KOPT-K1 (cell line): ENCODE results near the gene ZKSCAN3.
"Not testable (repeated sequence)": the region's sequence is repeated elsewhere in the genome, so short reads cannot be mapped to it uniquely, and the experiment has no call there.

Experiments used
- H3K27ac ChIP-seq: fragments of 200-600 bp; sonication (generic); 2 replicates; pipeline ENCODE4 v1.5.1; 2016; ENCODE audit warnings: antibody characterized with exemption, mild to moderate bottlenecking, low read depth, low read length; ENCODE audit not compliant: poor library complexity, severe bottlenecking
- H3K36me3 ChIP-seq: fragments of 200-600 bp; sonication (generic); 2 replicates; pipeline ENCODE4 v1.5.1; 2017; ENCODE audit warnings: antibody characterized with exemption, mild to moderate bottlenecking, low read length, moderate library complexity; ENCODE audit not compliant: insufficient read depth
- H3K9me3 ChIP-seq: fragments of 200-600 bp; sonication (generic); 2 replicates; pipeline ENCODE4 v1.5.1; 2017; ENCODE audit warnings: antibody characterized with exemption, low read length, mild to moderate bottlenecking; ENCODE audit not compliant: insufficient read depth, poor library complexity, severe bottlenecking

The ZKSCAN3 gene

DNA sequence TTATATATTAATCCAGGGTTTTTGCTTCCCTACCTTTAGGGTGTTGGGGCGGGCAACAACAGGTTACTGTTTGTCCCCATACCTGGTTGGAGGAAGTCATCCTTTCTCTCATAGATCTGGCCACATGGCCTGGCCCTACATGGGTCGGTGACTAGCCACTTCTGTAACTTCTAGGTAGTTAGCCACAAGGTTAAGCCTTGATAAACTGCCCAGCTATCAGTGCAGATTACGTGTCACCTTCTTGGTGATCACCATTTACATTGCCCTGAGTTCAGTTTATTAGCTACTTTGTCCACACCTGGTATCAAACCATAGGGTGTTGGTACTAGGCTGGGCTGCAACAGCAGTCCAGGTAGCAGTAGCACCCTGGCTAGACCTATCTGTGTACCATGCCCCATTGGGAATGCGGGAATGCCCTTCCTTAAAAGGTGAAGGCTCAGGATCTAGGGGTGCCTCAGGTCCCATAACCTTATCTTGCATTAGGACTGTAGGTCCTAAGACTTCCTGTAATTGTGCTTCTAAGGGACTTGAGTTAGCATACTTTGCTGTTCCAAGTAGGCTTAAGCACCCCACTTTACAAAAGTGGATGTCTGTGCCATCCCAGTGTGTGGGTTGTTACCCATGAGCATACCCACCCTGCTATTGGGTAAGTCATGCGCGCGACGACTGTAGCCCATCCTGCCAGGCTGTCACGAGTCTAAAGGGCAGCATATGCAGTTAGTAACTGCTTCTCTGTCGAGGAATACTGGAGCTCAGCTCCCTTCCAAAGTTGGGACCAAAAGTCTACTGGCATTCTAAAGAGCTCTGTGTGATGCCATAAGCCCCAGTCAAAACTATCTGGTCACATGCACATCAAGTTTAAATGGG lies 5.2 kb downstream of the ZKSCAN3 start:
- H3K9me3 ChIP-seq: no peaks in the 10 kb centered on the region
- H3K27ac ChIP-seq: no peak overlapping the region
- H3K36me3 ChIP-seq: no peaks in the 10 kb centered on the region; the same call in 1 of the 2 replicates

DNA sequence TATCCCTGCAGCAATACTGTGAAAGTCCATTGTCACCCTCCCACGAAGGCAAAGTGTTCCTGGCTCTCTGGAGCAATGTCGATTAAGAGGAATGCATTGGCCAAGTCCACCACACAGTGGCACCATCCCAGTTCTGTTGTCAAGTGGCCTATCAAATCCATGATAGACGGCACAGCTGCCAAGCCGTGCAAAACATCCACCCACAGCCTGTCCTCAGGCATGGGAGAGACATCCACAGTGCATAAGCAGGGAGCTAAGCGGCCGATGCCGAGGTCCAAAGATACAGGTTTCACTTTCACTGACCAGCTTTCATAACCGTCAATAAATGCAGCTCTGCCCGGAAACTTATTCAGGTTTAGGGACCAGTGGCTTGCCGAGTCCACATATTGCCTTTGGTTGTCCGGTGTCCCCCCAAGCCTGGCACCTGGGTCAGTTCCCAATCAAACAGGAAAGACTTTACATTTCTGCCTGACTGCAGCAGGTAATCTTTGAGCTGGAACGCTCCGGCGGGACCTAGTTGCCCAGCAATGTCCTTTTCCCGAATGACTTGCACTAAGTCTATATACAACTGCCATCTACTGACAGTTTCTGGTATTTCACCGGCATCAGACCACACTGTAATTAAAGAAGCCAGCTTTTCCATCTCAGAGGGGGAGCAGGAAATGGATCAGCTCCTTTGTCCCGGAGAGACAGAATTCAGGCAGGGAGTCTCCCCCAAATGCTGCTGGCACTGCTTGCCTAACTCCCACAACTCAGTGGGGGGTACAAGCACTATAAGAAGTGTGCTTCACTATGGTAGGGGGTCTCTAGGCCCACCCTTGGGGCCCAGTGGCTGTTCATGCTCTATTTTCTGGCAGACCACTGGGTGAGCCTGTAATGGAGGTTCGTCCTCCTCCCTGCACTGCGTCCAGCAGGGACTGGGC lies 6.3 kb downstream of the ZKSCAN3 start:
- Histone ChIP-seq H3K27ac (peak overlapping the region; percentile 43), H3K36me3 (no peaks in the 10 kb centered on the region; the same call in 1 of the 2 replicates), H3K9me3 (no peaks in the 10 kb centered on the region)

DNA sequence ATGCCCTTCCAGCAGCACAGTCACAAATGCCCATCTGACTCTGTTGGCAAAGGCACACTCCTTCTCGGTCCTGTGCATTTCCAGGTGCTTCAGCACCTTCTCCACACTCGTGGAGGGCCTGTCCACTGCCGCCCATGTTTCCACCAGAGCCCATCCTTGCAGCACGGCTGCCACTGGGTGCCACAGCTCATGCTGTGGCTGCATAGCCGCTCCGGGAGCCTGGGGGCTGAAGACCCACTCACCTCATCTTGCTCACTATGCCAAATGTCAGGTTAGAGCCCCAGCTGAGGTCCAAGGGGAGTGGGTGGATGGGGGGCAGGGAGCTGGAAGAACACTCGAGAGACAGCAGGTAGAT lies 6.9 kb downstream of the ZKSCAN3 start:
- Histone ChIP-seq H3K36me3 (peaks cover 5% of the 10 kb centered on the region; the same call in 1 of the 2 replicates), H3K9me3 (no peaks in the 10 kb centered on the region), H3K27ac (no peak overlapping the region)

DNA sequence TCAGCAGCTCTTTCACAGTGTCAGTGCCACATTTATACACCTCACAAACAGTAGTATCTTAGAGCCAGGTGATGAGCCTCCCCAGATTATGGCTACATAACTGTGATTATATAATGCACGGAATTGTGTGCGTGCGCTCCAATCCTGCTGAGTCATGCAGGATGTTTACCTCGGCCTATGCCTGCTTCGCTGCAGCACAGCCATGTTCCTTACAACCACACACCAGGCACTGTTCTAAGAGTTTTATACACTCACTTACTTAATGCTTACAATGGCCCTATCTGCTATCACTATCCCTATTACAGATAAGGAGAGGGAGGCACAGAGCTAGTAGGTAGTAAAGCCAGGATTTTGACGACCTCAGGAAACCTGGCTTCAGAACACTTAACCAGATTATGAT lies 7.3 kb downstream of the ZKSCAN3 start:
- Histone ChIP-seq H3K27ac (no peak overlapping the region), H3K9me3 (no peaks in the 10 kb centered on the region), H3K36me3 (peaks cover 9% of the 10 kb centered on the region; the same call in 1 of the 2 replicates)

DNA sequence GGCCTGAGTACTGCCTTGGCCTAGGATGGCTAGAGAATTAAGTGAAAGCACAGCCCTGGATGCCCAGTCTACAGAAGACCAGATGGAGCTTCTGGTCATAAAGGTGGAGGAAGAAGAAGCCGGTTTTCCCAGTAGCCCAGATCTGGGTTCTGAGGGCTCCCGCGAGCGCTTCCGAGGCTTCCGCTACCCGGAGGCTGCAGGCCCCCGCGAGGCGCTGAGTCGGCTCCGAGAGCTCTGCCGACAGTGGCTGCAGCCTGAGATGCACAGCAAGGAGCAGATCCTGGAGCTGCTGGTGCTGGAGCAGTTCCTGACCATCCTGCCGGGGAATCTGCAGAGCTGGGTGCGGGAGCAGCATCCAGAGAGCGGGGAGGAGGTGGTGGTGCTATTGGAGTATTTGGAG lies 9.8 kb downstream of the ZKSCAN3 start:
- H3K9me3 ChIP-seq, H3K27ac ChIP-seq: not testable (repeated sequence)
- H3K36me3 ChIP-seq: peaks cover 27% of the 10 kb centered on the region

DNA sequence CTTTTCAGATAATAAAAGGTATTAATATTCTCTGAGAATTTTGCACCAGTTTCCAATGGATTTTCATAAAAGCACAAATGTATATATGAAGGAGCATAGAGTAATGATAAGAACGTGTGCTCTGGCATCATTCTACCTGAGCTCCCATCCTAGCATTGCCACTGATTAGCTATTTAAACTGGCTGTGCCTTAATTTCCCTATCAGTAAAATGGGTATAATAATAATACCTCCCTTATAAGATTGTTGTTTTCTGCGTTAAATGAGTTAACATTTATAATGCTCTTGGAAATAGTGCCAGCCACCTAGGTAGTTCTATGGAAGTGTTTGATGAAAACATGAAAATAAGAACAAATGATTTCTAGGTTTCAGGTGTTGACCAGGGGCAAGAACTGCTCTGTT lies 11.2 kb downstream of the ZKSCAN3 start:
- no peaks in the 10 kb centered on the region for H3K9me3 ChIP-seq
- peaks cover 41% of the 10 kb centered on the region for H3K36me3 ChIP-seq
- no peak overlapping the region for H3K27ac ChIP-seq

DNA sequence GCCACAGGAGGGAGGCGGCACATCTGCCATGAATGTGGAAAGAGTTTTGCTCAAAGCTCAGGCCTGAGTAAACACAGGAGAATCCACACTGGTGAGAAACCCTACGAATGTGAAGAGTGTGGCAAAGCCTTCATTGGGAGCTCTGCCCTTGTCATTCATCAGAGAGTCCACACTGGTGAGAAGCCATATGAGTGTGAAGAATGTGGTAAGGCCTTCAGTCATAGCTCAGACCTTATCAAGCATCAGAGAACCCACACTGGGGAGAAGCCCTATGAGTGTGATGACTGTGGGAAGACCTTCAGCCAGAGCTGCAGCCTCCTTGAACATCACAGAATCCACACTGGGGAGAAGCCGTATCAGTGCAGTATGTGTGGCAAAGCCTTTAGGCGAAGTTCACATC lies 15.8 kb downstream of the ZKSCAN3 start:
- peaks cover 47% of the 10 kb centered on the region for H3K36me3 ChIP-seq
- not testable (repeated sequence) for H3K27ac ChIP-seq, H3K9me3 ChIP-seq

DNA sequence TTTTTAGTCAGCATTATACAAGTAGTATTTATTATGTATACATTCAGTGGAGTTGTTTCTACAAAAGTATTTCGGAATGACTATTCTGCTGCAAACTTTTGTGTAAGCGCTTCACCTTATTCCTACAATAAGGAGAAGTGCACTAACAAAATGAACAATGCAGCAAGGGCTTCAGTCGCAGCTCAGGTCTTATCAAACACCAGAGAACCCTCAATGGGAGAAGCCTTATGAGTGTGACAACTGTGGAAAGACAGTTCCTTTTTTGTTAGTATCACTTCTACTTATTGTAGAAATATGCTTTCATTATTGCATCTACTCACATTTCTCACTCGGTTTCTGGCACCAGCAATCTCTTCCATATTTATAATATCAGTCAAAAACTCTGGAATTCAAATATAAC lies 18.8 kb downstream of the ZKSCAN3 start:
- Histone ChIP-seq H3K9me3 (no peaks in the 10 kb centered on the region), H3K27ac (no peak overlapping the region), H3K36me3 (peaks cover 30% of the 10 kb centered on the region)

DNA sequence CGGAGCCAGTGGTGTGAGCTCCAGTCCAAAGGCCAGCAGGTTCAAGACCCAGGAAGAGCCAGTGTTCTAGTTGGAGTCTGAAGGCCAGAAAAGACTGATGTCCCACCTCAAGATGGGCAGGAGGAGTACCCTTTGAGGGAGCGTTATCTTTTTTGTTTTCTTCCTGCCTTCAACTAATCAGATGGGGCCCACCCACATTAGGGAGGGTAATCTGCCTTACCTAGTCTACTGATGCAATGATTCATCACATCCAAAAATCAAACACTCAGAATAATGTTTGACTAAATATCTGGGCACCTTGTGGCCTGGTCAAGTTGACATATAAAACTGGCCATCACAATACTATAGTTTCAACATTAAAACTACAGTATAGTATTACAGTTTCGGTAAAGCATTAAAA lies 19.7 kb downstream of the ZKSCAN3 start:
- Histone ChIP-seq H3K36me3 (peaks cover 21% of the 10 kb centered on the region), H3K9me3 (no peaks in the 10 kb centered on the region), H3K27ac (no peak overlapping the region)

DNA sequence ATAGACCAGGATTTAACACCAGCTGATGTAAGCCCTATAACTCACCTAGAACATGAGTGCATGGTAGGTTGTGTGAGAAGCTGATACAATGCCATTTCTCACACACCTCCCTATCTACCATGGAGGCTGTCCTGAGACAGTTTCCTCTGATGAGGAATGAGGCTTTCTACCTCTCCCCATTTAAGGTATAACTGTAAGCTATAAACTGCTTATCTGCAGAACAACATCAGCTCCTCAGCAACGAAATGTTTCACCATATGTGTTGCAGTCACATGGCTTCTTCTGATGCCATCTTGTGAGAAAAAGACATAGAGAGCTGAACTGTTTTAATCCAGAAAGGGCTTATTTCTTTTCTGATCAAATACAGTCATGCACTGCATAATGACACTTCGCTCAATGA lies 20.7 kb downstream of the ZKSCAN3 start:
- Histone ChIP-seq H3K9me3 (no peaks in the 10 kb centered on the region), H3K36me3 (peaks cover 11% of the 10 kb centered on the region; the same call in 1 of the 2 replicates)

DNA sequence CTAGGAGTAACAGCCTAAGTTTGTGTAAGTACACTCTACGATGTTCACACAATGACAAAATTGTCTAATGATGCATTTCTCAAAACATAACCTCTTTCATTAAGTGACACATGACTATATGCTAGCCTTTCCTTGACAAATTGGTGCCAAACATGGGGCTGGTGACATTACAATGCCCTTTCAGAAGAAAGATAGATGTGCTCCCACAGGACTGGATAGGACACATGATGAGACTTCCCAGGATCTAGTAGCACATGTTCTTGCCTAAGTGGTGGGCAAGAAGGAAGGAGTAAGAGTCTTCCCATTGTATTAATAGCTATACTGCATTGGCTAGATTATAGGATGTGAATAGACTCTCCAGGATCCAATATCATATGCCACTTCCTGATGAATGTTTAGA lies 21.5 kb downstream of the ZKSCAN3 start:
- Histone ChIP-seq H3K36me3 (0 out of 2 replicates have a peak, but pooled peaks cover 3% of the 10 kb centered on the region), H3K9me3 (no peaks in the 10 kb centered on the region), H3K27ac (no peak overlapping the region)

More for the DNA sequence above, 20.7 kb downstream of the ZKSCAN3 start:
- H3K27ac ChIP-seq: no peak overlapping the region

DNA sequence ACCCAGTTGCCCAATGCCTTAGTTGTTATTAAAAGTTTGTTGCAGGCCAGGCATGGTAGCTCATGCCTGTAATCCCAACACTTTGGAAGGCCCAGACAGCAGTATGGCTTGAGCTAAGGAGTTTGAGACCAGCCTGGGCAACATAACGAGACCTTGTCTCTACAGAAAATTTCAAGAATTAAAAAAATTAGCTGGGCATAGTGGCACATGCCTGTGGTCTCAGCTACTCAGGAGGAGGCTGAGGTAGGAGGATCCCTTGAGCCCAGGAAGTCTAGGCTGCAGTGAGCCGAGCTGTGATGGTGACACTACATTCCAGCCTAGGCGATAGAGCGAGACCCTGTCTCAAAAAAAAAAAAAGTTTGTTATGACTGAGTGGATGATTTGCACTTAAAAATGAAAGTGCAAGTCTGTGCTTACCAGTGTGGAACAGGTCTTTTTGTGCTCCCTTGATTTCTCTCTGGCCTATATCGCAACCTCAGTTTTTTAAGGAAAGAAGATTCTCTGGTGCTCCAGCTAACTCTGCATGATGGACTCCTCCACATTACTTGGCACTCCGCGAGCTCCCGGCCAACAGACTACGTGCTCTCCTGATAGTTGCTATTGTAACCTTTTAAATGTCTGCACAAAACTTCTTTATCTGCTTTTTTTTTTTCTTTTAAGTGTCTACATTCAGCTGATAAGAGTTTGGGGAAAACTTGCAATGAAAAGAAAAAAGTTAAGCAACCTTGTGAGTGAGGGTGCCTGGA lies 22.1 kb downstream of the ZKSCAN3 start:
- Histone ChIP-seq H3K9me3 (no peaks in the 10 kb centered on the region), H3K27ac (no peak overlapping the region), H3K36me3 (no peaks in the 10 kb centered on the region)

DNA sequence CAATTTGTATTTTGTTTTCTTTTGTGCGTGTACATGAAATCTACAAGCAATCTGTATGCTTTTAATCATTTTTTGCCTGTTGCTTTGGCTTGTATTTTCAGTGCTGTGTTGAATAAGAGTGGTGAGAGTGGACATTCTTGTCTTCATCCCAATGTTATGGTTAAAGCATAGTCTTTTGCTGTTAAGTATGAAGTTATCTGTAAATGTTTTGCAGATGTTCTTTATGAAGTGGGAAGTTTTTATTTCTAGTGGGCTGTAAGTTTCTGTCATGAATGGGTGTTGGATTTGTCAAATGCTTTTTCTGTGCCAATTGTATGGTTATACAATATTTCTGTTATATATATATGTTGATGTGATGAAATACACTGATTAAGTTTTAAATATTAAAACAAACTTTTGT lies 24.2 kb downstream of the ZKSCAN3 start:
- Histone ChIP-seq H3K9me3 (peaks cover 8% of the 10 kb centered on the region), H3K27ac (no peak overlapping the region), H3K36me3 (no peaks in the 10 kb centered on the region)

DNA sequence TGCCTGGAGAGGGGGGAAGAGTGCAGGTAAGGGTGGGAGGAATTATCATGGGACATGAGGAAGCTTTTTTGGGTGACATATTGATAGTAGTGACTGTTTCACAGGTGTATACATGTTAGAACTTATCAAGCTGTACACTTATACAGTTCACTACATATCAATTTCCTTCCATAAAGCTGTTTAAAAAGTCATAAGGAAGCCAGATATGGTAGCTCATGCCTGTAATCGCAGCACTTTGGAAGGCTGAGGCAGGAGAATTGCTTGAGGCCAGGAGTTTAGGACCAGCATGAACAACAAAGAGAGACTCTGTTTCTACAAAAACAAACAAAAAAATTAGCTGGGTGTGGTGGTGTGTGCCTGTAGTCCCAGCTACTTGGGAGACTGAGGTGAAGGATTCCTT lies 28.1 kb downstream of the ZKSCAN3 start:
- peaks cover 9% of the 10 kb centered on the region for H3K9me3 ChIP-seq
- no peaks in the 10 kb centered on the region for H3K36me3 ChIP-seq
- H3K27ac ChIP-seq: no peak overlapping the region

DNA sequence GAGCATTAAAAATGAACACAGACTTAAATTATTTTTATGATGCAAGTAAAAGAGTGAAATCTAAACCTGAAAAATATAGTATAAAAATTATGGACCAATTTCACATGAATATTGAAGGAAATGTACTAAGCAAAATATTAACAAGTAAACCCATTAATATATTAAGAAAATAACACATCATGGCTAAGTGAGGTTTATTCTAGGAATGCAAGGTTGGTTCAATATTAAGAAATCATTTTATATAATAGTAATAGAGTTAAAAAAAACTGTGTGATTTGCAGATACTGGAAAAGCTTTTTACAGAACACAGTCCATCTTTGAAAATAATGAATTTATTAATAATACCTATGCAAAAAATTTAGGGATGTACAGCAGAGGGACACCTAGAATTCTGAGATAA lies 28.9 kb downstream of the ZKSCAN3 start:
- H3K36me3 ChIP-seq: no peaks in the 10 kb centered on the region
- peaks cover 9% of the 10 kb centered on the region for H3K9me3 ChIP-seq
- no peak overlapping the region for H3K27ac ChIP-seq
